HepG2 (cell line): ENCODE measurements around the gene GNRH2. TPM values are rescaled to one million over a fixed set of nuclear protein-coding genes. Genes with fewer than 3 reads are reported as not detected.

Experiments
- CBX2 ChIP-seq, 2 experiments: fragments of 200-600 bp in 1 of 2; sonication (generic); formaldehyde crosslinking in 1 of 2; IDR thresholded peaks; 2 replicates each; pipeline versions ENCODE4 v1.7.0 to v1.8.1; 2018 to 2022; ENCODE audit warnings: low read depth in 2 of 2, low read length in 1 of 2, mild to moderate bottlenecking in 1 of 2, missing genetic modification reagents in 1 of 2
- EEA1 ChIP-seq: sonication (generic); formaldehyde crosslinking; IDR thresholded peaks from 2 replicates; pipeline ENCODE4 v1.5.1; 2020; ENCODE audit warnings: mild to moderate bottlenecking, missing genetic modification reagents, borderline replicate concordance
- FIP1L1 ChIP-seq: fragments of 200-400 bp; formaldehyde crosslinking; IDR thresholded peaks from 2 replicates; pipeline ENCODE4 v1.6.1; 2018; ENCODE audit warnings: low read depth, mild to moderate bottlenecking, low read length, moderate library complexity, borderline replicate concordance; ENCODE audit not compliant: insufficient read depth
- FOXK1 ChIP-seq: sonication (generic); formaldehyde crosslinking; IDR thresholded peaks from 2 replicates; pipeline ENCODE4 v1.4.0; 2020; ENCODE audit warnings: low read depth, missing genetic modification reagents, borderline replicate concordance
- HNF4A ChIP-seq: sonication (generic); formaldehyde crosslinking; IDR thresholded peaks from 2 replicates; pipeline ENCODE4 v1.4.0; 2020; ENCODE audit warnings: missing genetic modification reagents
- JUND ChIP-seq: sonication (generic); formaldehyde crosslinking; IDR thresholded peaks from 2 replicates; pipeline ENCODE4 v1.8.0; 2022; ENCODE audit warnings: mild to moderate bottlenecking, missing genetic modification reagents
- MEIS2 ChIP-seq: sonication (generic); formaldehyde crosslinking; IDR thresholded peaks from 2 replicates; pipeline ENCODE4 v1.9.0; 2021; ENCODE audit warnings: mild to moderate bottlenecking, missing genetic modification reagents
- MTA1 ChIP-seq: sonication (generic); formaldehyde crosslinking; IDR thresholded peaks from 2 replicates; pipeline ENCODE4 v1.4.0; 2020; ENCODE audit warnings: missing genetic modification reagents, mild to moderate bottlenecking, borderline replicate concordance
- RBM39 ChIP-seq: fragments of 200-400 bp; formaldehyde crosslinking; IDR thresholded peaks from one replicate; pipeline ENCODE4 v1.6.1; 2018; ENCODE audit warnings: antibody characterized with exemption, mild to moderate bottlenecking, low read depth, low read length; ENCODE audit not compliant: poor library complexity, severe bottlenecking
- RFX3 ChIP-seq: IDR thresholded peaks from 2 replicates; pipeline ENCODE4 v1.6.1; 2016; ENCODE audit warnings: missing biosample characterization, missing genetic modification reagents
- TEAD3 ChIP-seq: optimal IDR thresholded peaks from 2 replicates; pipeline ENCODE3; 2016; ENCODE audit warnings: borderline replicate concordance
- ZBTB7B ChIP-seq: sonication (generic); formaldehyde crosslinking; IDR thresholded peaks from 2 replicates; pipeline ENCODE4 v1.4.0; 2020; ENCODE audit warnings: missing genetic modification reagents
- ZFY ChIP-seq: sonication (generic); formaldehyde crosslinking; IDR thresholded peaks from 2 replicates; pipeline ENCODE4 v1.4.0; 2020; ENCODE audit warnings: missing genetic modification reagents
- ZNF451 ChIP-seq: sonication (generic); formaldehyde crosslinking; IDR thresholded peaks from 2 replicates; pipeline ENCODE4 v1.5.0; 2020; ENCODE audit warnings: mild to moderate bottlenecking, missing genetic modification reagents
- ZNF496 ChIP-seq: sonication (generic); formaldehyde crosslinking; IDR thresholded peaks from 2 replicates; pipeline ENCODE4 v1.8.1; 2023; ENCODE audit warnings: mild to moderate bottlenecking, moderate library complexity, missing genetic modification reagents; ENCODE audit not compliant: insufficient replicate concordance
- polyA plus RNA-seq, 8 experiments: library from polyadenylated mRNA; depleted of rRNA in 3 of 8; stranded (reverse) in 7 of 8; unstranded in 1 of 8; fragments of >200 nt; fragmentation: Illumina TruSeq in 4 of 8; extraction: Trizol in 4 of 8; gene quantifications; 2 replicates each; pipeline versions ENCODE4 v1.2.1 to v1.2.3, GENCODE V29; 2011 to 2016; ENCODE audit warnings: low read depth in 4 of 8, missing spikeins in 1 of 8, mixed read lengths in 1 of 8; ENCODE audit not compliant: insufficient read depth in 1 of 8
- total RNA-seq, 5 experiments: library from RNA; depleted of rRNA; stranded (reverse); fragments of >200 nt; fragmentation: Illumina TruSeq; extraction: Trizol; gene quantifications; 2 replicates each; pipeline ENCODE4 v1.2.3, GENCODE V29; 2016; ENCODE audit warnings: low read depth in 1 of 5
- TF ChIP-seq, protein P1 (sequence below): sonication (generic); formaldehyde crosslinking; IDR thresholded peaks from 2 replicates; pipeline ENCODE4 v1.4.0; 2020; ENCODE audit warnings: missing genetic modification reagents, borderline replicate concordance
- TF ChIP-seq, protein P2 (sequence below): sonication (generic); formaldehyde crosslinking; IDR thresholded peaks from 2 replicates; pipeline ENCODE4 v1.8.0; 2022; ENCODE audit warnings: mild to moderate bottlenecking, missing genetic modification reagents, moderate library complexity
- TF ChIP-seq, protein P3 (sequence below): IDR thresholded peaks from 2 replicates; pipeline ENCODE4 v1.6.1; 2016; ENCODE audit warnings: missing genetic modification reagents, missing compliant biosample characterization
- TF ChIP-seq, protein P4 (sequence below): sonication (generic); formaldehyde crosslinking; IDR thresholded peaks from 2 replicates; pipeline ENCODE4 v1.8.1; 2022; ENCODE audit warnings: low read depth, mild to moderate bottlenecking, missing genetic modification reagents

The GNRH2 gene
- total and polyA plus RNA-seq, 2 of the 13 experiments (the other 11 are each of a cell fraction or from before 2014, with no cell fraction given): 0.28 TPM; not detected in 1

DNA sequence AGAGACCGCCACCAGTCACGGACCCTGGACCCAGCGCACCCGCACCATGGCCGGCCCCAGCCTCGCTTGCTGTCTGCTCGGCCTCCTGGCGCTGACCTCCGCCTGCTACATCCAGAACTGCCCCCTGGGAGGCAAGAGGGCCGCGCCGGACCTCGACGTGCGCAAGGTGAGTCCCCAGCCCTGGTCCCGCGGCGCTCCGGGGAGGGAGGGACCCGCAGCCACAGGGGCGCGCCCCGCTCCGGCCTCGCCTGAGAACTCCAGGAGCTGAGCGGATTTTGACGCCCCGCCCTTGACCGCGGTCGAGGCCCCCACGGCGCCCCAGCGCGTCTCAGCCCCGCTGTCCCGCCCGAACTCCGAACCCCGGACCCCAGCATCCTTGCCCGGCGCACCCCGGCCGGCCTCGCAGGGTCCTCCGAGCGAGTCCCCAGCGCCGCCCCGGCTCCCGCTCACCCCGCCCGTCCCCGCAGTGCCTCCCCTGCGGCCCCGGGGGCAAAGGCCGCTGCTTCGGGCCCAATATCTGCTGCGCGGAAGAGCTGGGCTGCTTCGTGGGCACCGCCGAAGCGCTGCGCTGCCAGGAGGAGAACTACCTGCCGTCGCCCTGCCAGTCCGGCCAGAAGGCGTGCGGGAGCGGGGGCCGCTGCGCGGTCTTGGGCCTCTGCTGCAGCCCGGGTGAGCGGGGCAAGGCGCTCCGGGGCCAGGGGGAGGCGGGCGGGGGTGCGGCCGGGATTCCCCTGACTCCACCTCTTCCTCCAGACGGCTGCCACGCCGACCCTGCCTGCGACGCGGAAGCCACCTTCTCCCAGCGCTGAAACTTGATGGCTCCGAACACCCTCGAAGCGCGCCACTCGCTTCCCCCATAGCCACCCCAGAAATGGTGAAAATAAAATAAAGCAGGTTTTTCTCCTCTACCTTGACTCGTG, 28.4 kb downstream of the GNRH2 start, which contains the start of gene OXT (continued):
- TF ChIP-seq, protein P1, sequence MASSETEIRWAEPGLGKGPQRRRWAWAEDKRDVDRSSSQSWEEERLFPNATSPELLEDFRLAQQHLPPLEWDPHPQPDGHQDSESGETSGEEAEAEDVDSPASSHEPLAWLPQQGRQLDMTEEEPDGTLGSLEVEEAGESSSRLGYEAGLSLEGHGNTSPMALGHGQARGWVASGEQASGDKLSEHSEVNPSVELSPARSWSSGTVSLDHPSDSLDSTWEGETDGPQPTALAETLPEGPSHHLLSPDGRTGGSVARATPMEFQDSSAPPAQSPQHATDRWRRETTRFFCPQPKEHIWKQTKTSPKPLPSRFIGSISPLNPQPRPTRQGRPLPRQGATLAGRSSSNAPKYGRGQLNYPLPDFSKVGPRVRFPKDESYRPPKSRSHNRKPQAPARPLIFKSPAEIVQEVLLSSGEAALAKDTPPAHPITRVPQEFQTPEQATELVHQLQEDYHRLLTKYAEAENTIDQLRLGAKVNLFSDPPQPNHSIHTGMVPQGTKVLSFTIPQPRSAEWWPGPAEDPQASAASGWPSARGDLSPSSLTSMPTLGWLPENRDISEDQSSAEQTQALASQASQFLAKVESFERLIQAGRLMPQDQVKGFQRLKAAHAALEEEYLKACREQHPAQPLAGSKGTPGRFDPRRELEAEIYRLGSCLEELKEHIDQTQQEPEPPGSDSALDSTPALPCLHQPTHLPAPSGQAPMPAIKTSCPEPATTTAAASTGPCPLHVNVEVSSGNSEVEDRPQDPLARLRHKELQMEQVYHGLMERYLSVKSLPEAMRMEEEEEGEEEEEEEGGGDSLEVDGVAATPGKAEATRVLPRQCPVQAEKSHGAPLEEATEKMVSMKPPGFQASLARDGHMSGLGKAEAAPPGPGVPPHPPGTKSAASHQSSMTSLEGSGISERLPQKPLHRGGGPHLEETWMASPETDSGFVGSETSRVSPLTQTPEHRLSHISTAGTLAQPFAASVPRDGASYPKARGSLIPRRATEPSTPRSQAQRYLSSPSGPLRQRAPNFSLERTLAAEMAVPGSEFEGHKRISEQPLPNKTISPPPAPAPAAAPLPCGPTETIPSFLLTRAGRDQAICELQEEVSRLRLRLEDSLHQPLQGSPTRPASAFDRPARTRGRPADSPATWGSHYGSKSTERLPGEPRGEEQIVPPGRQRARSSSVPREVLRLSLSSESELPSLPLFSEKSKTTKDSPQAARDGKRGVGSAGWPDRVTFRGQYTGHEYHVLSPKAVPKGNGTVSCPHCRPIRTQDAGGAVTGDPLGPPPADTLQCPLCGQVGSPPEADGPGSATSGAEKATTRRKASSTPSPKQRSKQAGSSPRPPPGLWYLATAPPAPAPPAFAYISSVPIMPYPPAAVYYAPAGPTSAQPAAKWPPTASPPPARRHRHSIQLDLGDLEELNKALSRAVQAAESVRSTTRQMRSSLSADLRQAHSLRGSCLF: no peak
- no peak for TF ChIP-seq TEAD3 (CRISPR knock-in tag)
- TF ChIP-seq, protein P2, sequence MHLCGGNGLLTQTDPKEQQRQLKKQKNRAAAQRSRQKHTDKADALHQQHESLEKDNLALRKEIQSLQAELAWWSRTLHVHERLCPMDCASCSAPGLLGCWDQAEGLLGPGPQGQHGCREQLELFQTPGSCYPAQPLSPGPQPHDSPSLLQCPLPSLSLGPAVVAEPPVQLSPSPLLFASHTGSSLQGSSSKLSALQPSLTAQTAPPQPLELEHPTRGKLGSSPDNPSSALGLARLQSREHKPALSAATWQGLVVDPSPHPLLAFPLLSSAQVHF (CRISPR knock-in tag): no peak
- 0 out of 2 replicates have a peak, but pooled peaks have one; percentile 0 for TF ChIP-seq HNF4A (CRISPR knock-in tag)
- TF ChIP-seq CBX2 (IDR thresholded peaks at IDR 0.05; ENCODE audit: low read depth, low read length): no peak
- no peak for TF ChIP-seq CBX2 (CRISPR knock-in tag; IDR thresholded peaks at IDR 0.05; ENCODE audit: low read depth)
- TF ChIP-seq MTA1 (CRISPR knock-in tag): 0 out of 2 replicates have a peak, but pooled peaks have one; percentile 11
- TF ChIP-seq, protein P3, sequence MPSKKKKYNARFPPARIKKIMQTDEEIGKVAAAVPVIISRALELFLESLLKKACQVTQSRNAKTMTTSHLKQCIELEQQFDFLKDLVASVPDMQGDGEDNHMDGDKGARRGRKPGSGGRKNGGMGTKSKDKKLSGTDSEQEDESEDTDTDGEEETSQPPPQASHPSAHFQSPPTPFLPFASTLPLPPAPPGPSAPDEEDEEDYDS: no peak
- no peak for TF ChIP-seq JUND
- no peak for TF ChIP-seq ZBTB7B
- TF ChIP-seq EEA1: 0 out of 2 replicates have a peak, but pooled peaks have one; percentile 30
- TF ChIP-seq, protein P4, sequence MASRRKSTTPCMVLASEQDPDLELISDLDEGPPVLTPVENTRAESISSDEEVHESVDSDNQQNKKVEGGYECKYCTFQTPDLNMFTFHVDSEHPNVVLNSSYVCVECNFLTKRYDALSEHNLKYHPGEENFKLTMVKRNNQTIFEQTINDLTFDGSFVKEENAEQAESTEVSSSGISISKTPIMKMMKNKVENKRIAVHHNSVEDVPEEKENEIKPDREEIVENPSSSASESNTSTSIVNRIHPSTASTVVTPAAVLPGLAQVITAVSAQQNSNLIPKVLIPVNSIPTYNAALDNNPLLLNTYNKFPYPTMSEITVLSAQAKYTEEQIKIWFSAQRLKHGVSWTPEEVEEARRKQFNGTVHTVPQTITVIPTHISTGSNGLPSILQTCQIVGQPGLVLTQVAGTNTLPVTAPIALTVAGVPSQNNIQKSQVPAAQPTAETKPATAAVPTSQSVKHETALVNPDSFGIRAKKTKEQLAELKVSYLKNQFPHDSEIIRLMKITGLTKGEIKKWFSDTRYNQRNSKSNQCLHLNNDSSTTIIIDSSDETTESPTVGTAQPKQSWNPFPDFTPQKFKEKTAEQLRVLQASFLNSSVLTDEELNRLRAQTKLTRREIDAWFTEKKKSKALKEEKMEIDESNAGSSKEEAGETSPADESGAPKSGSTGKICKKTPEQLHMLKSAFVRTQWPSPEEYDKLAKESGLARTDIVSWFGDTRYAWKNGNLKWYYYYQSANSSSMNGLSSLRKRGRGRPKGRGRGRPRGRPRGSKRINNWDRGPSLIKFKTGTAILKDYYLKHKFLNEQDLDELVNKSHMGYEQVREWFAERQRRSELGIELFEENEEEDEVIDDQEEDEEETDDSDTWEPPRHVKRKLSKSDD (CRISPR knock-in tag): peak; percentile 65; the same call in 1 of the 2 replicates
- TF ChIP-seq FIP1L1: no peak
- no peak for TF ChIP-seq ZFY (CRISPR knock-in tag)
- no peak for TF ChIP-seq RBM39
- no peak for TF ChIP-seq MEIS2
- no peak for TF ChIP-seq ZNF451
- TF ChIP-seq ZNF496 (CRISPR knock-in tag): no peak
- TF ChIP-seq FOXK1 (CRISPR knock-in tag): peak; percentile 8; the same call in 1 of the 2 replicates
- no peak for TF ChIP-seq RFX3 (CRISPR knock-in tag)
